Measurements from ENCODE around the gene LRP6.

DNA sequence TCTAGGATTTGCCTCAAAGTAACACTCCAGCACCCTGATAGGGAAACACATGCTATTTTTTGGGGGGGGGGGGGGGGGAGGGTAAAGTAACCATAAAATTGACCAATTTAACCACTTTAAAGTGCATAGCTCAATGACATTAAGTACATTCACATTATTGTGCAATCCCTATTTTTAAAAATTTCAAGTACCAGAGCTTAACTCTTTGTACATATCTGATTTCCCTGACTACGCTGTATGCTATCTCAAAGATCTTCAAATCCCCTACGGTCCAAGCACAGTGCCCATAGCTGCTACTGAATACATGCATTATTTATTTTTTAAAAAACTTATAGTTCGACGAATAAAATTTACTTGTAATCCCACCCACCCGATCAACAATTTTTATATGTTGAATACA, 133.1 kb downstream of the LRP6 start:
- TF ChIP-seq MAX (IDR thresholded peaks at IDR 0.05) (no peak), CEBPB (IDR thresholded peaks at IDR 0.05; ENCODE audit: low read depth, low read length) (peak; percentile 33; the same call in 1 of the 2 replicates), SP2 (IDR thresholded peaks at IDR 0.05; ENCODE audit: low read length) (no peak), TBP (IDR thresholded peaks at IDR 0.05; ENCODE audit: low read depth, low read length) (no peak), RBBP5 (IDR thresholded peaks at IDR 0.05; ENCODE audit: borderline replicate concordance, low read depth, low read length) (no peak), CTCF (IDR thresholded peaks at IDR 0.05; ENCODE audit: control extremely low read depth in 1 of 3, insufficient read depth in 1 of 3, low read depth in 1 of 3, low read length in 3 of 3) (no peak), POLR2AphosphoS5 (IDR thresholded peaks at IDR 0.05; ENCODE audit: low read depth, low read length) (no peak), SUZ12 (IDR thresholded peaks at IDR 0.05; ENCODE audit: low read length) (no peak), CHD2 (IDR thresholded peaks at IDR 0.05; ENCODE audit: low read length) (no peak), CBX5 (IDR thresholded peaks at IDR 0.05; ENCODE audit: low read depth, low read length) (no peak)

All from H1 (cell line).